Measurements from ENCODE around the gene DHH. TPM values are rescaled to one million over a fixed set of nuclear protein-coding genes. Genes with fewer than 3 reads are reported as not detected.
A peak's percentile ranks its signal among the peaks of the same experiment; 100 is the strongest.

The DHH gene
- total and polyA plus RNA-seq, 10 of the 15 experiments (the other 5 are each of a cell fraction or from before 2014, with no cell fraction given), result 0.01 TPM; not detected in 9

DNA sequence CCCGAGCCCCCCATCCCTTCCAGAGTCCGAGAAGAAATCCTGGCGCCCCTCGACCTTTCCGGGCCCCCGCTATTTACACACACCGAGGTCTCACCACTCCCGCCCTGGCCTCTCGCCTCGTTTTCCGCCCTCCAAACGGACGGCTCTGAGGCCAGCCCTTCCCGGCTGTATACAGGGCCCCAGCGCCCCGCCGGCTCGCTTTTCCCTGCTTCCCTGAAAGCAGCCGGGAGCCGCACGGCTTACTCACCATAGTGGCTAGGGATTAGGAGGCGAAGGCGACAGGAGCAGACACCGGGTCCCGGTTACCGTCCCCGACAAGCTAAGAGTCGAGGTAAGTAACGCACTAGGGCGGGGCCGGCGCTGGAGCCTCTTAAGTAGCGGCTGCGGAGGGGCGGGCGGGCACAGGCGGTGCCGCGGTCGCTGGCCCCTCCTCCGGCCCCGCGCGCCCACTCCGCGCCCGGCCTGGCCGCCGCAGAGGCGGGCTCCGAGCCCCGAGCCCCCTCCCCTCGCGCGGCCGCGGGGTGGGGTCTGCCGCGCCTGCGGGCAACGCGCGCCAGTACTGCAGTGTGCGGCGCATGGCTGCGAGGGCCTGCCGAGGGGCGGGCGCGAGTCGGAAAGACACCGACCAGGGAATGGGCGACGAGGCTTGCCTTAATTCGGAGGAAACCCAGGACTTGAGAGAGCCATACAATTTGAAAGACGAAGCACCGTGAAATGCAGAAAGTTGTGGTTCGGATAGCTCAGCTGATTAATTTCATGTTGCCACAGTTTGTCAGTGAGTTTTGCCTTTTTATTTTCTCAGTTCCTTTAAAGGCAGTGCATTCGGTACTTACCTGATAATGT, 36.7 kb upstream of the DHH start, which contains the start of gene TUBA1B (continued):
- TF ChIP-seq, protein P1, sequence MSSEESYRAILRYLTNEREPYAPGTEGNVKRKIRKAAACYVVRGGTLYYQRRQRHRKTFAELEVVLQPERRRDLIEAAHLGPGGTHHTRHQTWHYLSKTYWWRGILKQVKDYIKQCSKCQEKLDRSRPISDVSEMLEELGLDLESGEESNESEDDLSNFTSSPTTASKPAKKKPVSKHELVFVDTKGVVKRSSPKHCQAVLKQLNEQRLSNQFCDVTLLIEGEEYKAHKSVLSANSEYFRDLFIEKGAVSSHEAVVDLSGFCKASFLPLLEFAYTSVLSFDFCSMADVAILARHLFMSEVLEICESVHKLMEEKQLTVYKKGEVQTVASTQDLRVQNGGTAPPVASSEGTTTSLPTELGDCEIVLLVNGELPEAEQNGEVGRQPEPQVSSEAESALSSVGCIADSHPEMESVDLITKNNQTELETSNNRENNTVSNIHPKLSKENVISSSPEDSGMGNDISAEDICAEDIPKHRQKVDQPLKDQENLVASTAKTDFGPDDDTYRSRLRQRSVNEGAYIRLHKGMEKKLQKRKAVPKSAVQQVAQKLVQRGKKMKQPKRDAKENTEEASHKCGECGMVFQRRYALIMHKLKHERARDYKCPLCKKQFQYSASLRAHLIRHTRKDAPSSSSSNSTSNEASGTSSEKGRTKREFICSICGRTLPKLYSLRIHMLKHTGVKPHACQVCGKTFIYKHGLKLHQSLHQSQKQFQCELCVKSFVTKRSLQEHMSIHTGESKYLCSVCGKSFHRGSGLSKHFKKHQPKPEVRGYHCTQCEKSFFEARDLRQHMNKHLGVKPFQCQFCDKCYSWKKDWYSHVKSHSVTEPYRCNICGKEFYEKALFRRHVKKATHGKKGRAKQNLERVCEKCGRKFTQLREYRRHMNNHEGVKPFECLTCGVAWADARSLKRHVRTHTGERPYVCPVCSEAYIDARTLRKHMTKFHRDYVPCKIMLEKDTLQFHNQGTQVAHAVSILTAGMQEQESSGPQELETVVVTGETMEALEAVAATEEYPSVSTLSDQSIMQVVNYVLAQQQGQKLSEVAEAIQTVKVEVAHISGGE (CRISPR knock-in tag; IDR thresholded peaks at IDR 0.05), result no peak
- no peak for TF ChIP-seq TBL1XR1 (IDR thresholded peaks at IDR 0.05; ENCODE audit: low read depth, low read length)
- TF ChIP-seq JUND (IDR thresholded peaks at IDR 0.05; ENCODE audit: low read depth, low read length), result no peak
- no peak for TF ChIP-seq RAD51 (IDR thresholded peaks at IDR 0.05)
- TF ChIP-seq JUNB (IDR thresholded peaks at IDR 0.05), result no peak
- TF ChIP-seq, protein P2, sequence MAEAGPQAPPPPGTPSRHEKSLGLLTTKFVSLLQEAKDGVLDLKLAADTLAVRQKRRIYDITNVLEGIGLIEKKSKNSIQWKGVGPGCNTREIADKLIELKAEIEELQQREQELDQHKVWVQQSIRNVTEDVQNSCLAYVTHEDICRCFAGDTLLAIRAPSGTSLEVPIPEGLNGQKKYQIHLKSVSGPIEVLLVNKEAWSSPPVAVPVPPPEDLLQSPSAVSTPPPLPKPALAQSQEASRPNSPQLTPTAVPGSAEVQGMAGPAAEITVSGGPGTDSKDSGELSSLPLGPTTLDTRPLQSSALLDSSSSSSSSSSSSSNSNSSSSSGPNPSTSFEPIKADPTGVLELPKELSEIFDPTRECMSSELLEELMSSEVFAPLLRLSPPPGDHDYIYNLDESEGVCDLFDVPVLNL (IDR thresholded peaks at IDR 0.05; ENCODE audit: low read depth, low read length), result no peak
- peak; percentile 84; the same call in 1 of the 2 replicates for TF ChIP-seq TAF1 (IDR thresholded peaks at IDR 0.05; ENCODE audit: borderline replicate concordance, low read depth, low read length)
- no peak; the same call in none of the 2 replicates for TF ChIP-seq NR2F1 (conservative IDR thresholded peaks at IDR 0.05)
- peak; percentile 96; the same call in 2 of the 3 replicates for TF ChIP-seq POU2F2 (IDR thresholded peaks at IDR 0.05; ENCODE audit: borderline replicate concordance, low read depth, low read length)
- TF ChIP-seq, protein P3, sequence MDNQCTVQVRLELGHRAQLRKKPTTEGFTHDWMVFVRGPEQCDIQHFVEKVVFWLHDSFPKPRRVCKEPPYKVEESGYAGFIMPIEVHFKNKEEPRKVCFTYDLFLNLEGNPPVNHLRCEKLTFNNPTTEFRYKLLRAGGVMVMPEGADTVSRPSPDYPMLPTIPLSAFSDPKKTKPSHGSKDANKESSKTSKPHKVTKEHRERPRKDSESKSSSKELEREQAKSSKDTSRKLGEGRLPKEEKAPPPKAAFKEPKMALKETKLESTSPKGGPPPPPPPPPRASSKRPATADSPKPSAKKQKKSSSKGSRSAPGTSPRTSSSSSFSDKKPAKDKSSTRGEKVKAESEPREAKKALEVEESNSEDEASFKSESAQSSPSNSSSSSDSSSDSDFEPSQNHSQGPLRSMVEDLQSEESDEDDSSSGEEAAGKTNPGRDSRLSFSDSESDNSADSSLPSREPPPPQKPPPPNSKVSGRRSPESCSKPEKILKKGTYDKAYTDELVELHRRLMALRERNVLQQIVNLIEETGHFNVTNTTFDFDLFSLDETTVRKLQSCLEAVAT (IDR thresholded peaks at IDR 0.05), result peak; percentile 91
- TF ChIP-seq, protein P4, sequence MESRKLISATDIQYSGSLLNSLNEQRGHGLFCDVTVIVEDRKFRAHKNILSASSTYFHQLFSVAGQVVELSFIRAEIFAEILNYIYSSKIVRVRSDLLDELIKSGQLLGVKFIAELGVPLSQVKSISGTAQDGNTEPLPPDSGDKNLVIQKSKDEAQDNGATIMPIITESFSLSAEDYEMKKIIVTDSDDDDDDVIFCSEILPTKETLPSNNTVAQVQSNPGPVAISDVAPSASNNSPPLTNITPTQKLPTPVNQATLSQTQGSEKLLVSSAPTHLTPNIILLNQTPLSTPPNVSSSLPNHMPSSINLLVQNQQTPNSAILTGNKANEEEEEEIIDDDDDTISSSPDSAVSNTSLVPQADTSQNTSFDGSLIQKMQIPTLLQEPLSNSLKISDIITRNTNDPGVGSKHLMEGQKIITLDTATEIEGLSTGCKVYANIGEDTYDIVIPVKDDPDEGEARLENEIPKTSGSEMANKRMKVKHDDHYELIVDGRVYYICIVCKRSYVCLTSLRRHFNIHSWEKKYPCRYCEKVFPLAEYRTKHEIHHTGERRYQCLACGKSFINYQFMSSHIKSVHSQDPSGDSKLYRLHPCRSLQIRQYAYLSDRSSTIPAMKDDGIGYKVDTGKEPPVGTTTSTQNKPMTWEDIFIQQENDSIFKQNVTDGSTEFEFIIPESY (IDR thresholded peaks at IDR 0.05), result no peak
- peak; percentile 46; the same call in 1 of the 2 replicates for TF ChIP-seq GATAD2B (conservative IDR thresholded peaks at IDR 0.05; ENCODE audit: low read depth)
- TF ChIP-seq POLR2AphosphoS5 (IDR thresholded peaks at IDR 0.05; ENCODE audit: low read length), result peak; percentile 98
- TF ChIP-seq TCF3 (IDR thresholded peaks at IDR 0.05; ENCODE audit: borderline replicate concordance, insufficient read depth, low read depth, low read length), result peak; percentile 87; the same call in 1 of the 2 replicates
- TF ChIP-seq SP1 (IDR thresholded peaks at IDR 0.05; ENCODE audit: low read depth, low read length), result peak; percentile 59
- TF ChIP-seq, protein P5, sequence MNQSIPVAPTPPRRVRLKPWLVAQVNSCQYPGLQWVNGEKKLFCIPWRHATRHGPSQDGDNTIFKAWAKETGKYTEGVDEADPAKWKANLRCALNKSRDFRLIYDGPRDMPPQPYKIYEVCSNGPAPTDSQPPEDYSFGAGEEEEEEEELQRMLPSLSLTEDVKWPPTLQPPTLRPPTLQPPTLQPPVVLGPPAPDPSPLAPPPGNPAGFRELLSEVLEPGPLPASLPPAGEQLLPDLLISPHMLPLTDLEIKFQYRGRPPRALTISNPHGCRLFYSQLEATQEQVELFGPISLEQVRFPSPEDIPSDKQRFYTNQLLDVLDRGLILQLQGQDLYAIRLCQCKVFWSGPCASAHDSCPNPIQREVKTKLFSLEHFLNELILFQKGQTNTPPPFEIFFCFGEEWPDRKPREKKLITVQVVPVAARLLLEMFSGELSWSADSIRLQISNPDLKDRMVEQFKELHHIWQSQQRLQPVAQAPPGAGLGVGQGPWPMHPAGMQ (IDR thresholded peaks at IDR 0.05; ENCODE audit: borderline replicate concordance), result no peak
- no peak for TF ChIP-seq MYC (IDR thresholded peaks at IDR 0.05; ENCODE audit: insufficient read depth, insufficient read length, insufficient replicate concordance, low read length, severe bottlenecking)
- peak; percentile 94 for TF ChIP-seq SMAD1 (IDR thresholded peaks at IDR 0.05; ENCODE audit: low read depth, partially characterized antibody)
